ENCODE results near the gene VIT. TPM values are rescaled to one million over a fixed set of nuclear protein-coding genes. Genes with fewer than 3 reads are reported as not detected.
A peak's percentile ranks its signal among the peaks of the same experiment; 100 is the strongest.

Gene VIT
- total RNA-seq, 6 experiments from 2014 or later = 3.7 to 11.6 (median 9.7) TPM

- Mint-ChIP-seq H3K9me3 (no peaks in the 10 kb centered on the region), H3K36me3 (ENCODE audit: low read depth) (peaks cover 5% of the 10 kb centered on the region; the same call in 1 of the 2 replicates), H3K4me3 (no peak overlapping the region), H3K4me1 (ENCODE audit: low read depth) (peaks cover 50% of the 10 kb centered on the region), H3K27me3 (ENCODE audit: insufficient read depth) (no peaks in the 10 kb centered on the region), H3K27ac (peak overlapping the region; percentile 62)
- no peak for TF ChIP-seq CTCF (IDR thresholded peaks at IDR 0.05)
- peak; percentile 68 for DNase-seq
These were observed 32.6 kb downstream of the VIT start for GRCh38 chr2:36729067-36729466.

- DNase-seq = peak; percentile 99
These were observed 35.6 kb downstream of the VIT start for GRCh38 chr2:36731941-36732672.

GRCh38 chr2:36732673-36733036, 36.1 kb downstream of the VIT start:
- Mint-ChIP-seq H3K27me3 (ENCODE audit: insufficient read depth) (no peaks in the 10 kb centered on the region), H3K4me1 (ENCODE audit: low read depth) (peaks cover 55% of the 10 kb centered on the region), H3K9me3 (no peaks in the 10 kb centered on the region), H3K27ac (peak overlapping the region; percentile 92), H3K36me3 (ENCODE audit: low read depth) (peaks cover 5% of the 10 kb centered on the region; the same call in 1 of the 2 replicates), H3K4me3 (peak overlapping the region; percentile 66)
- no peak for DNase-seq
- TF ChIP-seq CTCF (IDR thresholded peaks at IDR 0.05) = no peak

More at GRCh38 chr2:36731941-36732672, 35.6 kb downstream of the VIT start:
- H3K27ac Mint-ChIP-seq = peak overlapping the region; percentile 92
- peak overlapping the region; percentile 66 for H3K4me3 Mint-ChIP-seq
- no peaks in the 10 kb centered on the region for H3K9me3 Mint-ChIP-seq
- no peaks in the 10 kb centered on the region for H3K27me3 Mint-ChIP-seq (ENCODE audit: insufficient read depth)
- TF ChIP-seq CTCF (IDR thresholded peaks at IDR 0.05) = no peak
- H3K36me3 Mint-ChIP-seq (ENCODE audit: low read depth) = peaks cover 5% of the 10 kb centered on the region; the same call in 1 of the 2 replicates
- H3K4me1 Mint-ChIP-seq (ENCODE audit: low read depth) = peaks cover 55% of the 10 kb centered on the region

GRCh38 chr2:36733215-36733614, 36.7 kb downstream of the VIT start:
- peaks cover 5% of the 10 kb centered on the region; the same call in 1 of the 2 replicates for H3K36me3 Mint-ChIP-seq (ENCODE audit: low read depth)
- TF ChIP-seq CTCF (IDR thresholded peaks at IDR 0.05) = no peak
- no peaks in the 10 kb centered on the region for H3K9me3 Mint-ChIP-seq
- H3K4me3 Mint-ChIP-seq = peak overlapping the region; percentile 29; the same call in 1 of the 2 replicates
- H3K27ac Mint-ChIP-seq = peak overlapping the region; percentile 92
- no peaks in the 10 kb centered on the region for H3K27me3 Mint-ChIP-seq (ENCODE audit: insufficient read depth)
- peaks cover 55% of the 10 kb centered on the region for H3K4me1 Mint-ChIP-seq (ENCODE audit: low read depth)
- no peak for DNase-seq

- no peak for TF ChIP-seq CTCF (IDR thresholded peaks at IDR 0.05)
- Mint-ChIP-seq H3K27me3 (ENCODE audit: insufficient read depth) (0 out of 2 replicates have a peak, but pooled peaks cover under 1% of the 10 kb centered on the region), H3K4me1 (ENCODE audit: low read depth) (peaks cover 49% of the 10 kb centered on the region), H3K27ac (no peak overlapping the region), H3K4me3 (no peak overlapping the region), H3K9me3 (no peaks in the 10 kb centered on the region), H3K36me3 (ENCODE audit: low read depth) (peaks cover 5% of the 10 kb centered on the region; the same call in 1 of the 2 replicates)
- DNase-seq = no peak
These were observed 37.8 kb downstream of the VIT start for GRCh38 chr2:36734304-36734703.

All from HFFc6 (cell line).